WERI-Rb-1 (cell line): ENCODE results near the gene MT1X.

Experiments
- DNase-seq: peaks from one replicate; pipeline ENCODE4 v3.0.0-alpha.2; 2020
- H3K27ac ChIP-seq: fragments of 250-450 bp; sonication (Bioruptor Pico); 2 replicates; pipeline ENCODE4 v1.5.1; 2020; ENCODE audit warnings: mild to moderate bottlenecking, moderate library complexity
- H3K27me3 ChIP-seq: fragments of 250-450 bp; sonication (Bioruptor Pico); 2 replicates; pipeline ENCODE4 v1.5.1; 2021; ENCODE audit warnings: mild to moderate bottlenecking, low read depth, moderate library complexity; ENCODE audit not compliant: insufficient read depth, severe bottlenecking
- H3K36me3 ChIP-seq: fragments of 250-450 bp; sonication (Bioruptor Pico); 2 replicates; pipeline ENCODE4 v1.5.1; 2020; ENCODE audit warnings: mild to moderate bottlenecking, moderate library complexity
- H3K4me3 ChIP-seq: 2 replicates; pipeline ENCODE4 v1.5.1; 2011; ENCODE audit warnings: low read depth, mild to moderate bottlenecking, control low read depth, low read length
- H3K9me3 ChIP-seq: fragments of 250-450 bp; sonication (Bioruptor Pico); 2 replicates; pipeline ENCODE4 v1.5.1; 2021; ENCODE audit warnings: mild to moderate bottlenecking, moderate library complexity; ENCODE audit not compliant: severe bottlenecking
- CTCF ChIP-seq: IDR thresholded peaks from 2 replicates; pipeline ENCODE4 v1.5.1; 2011; ENCODE audit warnings: low read depth, mild to moderate bottlenecking, control low read depth, inconsistent platforms, low read length

Gene MT1X

GRCh38 chr16:56726926-56727325, 44.7 kb downstream of the MT1X start:
- H3K9me3 ChIP-seq, result no peaks in the 10 kb centered on the region
- peaks cover 3% of the 10 kb centered on the region for H3K36me3 ChIP-seq
- H3K4me3 ChIP-seq, result no peak overlapping the region
- H3K27ac ChIP-seq, result no peak overlapping the region
- TF ChIP-seq CTCF, result no peak
- DNase-seq, result no peak
- H3K27me3 ChIP-seq, result no peaks in the 10 kb centered on the region

- Histone ChIP-seq H3K9me3 (no peaks in the 10 kb centered on the region), H3K27ac (no peak overlapping the region), H3K27me3 (no peaks in the 10 kb centered on the region), H3K4me3 (no peak overlapping the region), H3K36me3 (peaks cover 6% of the 10 kb centered on the region)
- no peak for DNase-seq
- TF ChIP-seq CTCF, result no peak
These were observed 45.8 kb downstream of the MT1X start for GRCh38 chr16:56728027-56728426.

GRCh38 chr16:56728980-56729734, 46.9 kb downstream of the MT1X start:
- no peaks in the 10 kb centered on the region for H3K27me3 ChIP-seq
- no peak for DNase-seq
- H3K4me3 ChIP-seq, result peak overlapping the region; percentile 84
- peak overlapping the region; percentile 87 for H3K27ac ChIP-seq
- peaks cover 6% of the 10 kb centered on the region for H3K36me3 ChIP-seq
- no peak for TF ChIP-seq CTCF
- H3K9me3 ChIP-seq, result no peaks in the 10 kb centered on the region

- Histone ChIP-seq H3K27ac (peak within 1 kb of the TSS; percentile 87), H3K4me3 (peak within 1 kb of the TSS; percentile 84), H3K27me3 (no peaks in the 10 kb centered on the region), H3K36me3 (peaks cover 6% of the 10 kb centered on the region), H3K9me3 (no peaks in the 10 kb centered on the region)
- peak; percentile 92 for DNase-seq
- TF ChIP-seq CTCF, result no peak
These were observed 47.7 kb downstream of the MT1X start, which contains the start of gene NUP93 for GRCh38 chr16:56729735-56730662. TSS of gene NUP93 (plus strand) at chr16:56730129. CDS start at chr16:56748248, 18,119 bp downstream.

DNA sequence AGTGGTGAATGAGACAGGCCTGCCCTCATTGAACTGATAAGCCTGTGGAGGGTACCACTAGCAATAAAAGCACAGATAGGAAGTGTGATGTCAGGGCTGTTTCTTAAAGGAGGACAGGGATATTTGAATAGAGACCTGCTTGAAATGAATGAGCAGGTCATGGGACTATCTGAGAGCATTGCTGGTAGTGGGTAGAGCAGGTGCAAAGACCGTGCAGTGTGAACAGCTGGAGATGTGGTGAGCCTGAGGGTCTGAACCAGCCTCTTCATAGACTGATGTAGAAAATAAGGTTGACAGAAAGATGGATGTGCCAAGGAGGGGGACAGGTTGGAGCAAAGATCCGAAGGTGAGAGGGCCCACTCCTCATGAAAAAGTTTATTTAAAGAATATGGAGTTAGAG, 50.1 kb downstream of the MT1X start:
- Histone ChIP-seq H3K36me3 (peaks cover 6% of the 10 kb centered on the region), H3K4me3 (no peak overlapping the region), H3K9me3 (no peaks in the 10 kb centered on the region), H3K27ac (no peak overlapping the region), H3K27me3 (no peaks in the 10 kb centered on the region)
- TF ChIP-seq CTCF, result no peak
- DNase-seq, result no peak
